Endodermal cell (in vitro differentiated cells): ENCODE measurements around the gene ZBTB8OS. TPM values are rescaled to one million over a fixed set of nuclear protein-coding genes. Genes with fewer than 3 reads are reported as not detected.

Experiments used
- DNase-seq: peaks from one replicate; pipeline ENCODE4 v3.0.0-alpha.2; 2017
- H3K27ac ChIP-seq: 2 replicates; pipeline ENCODE4 v1.5.1; 2013; ENCODE audit warnings: mild to moderate bottlenecking, low read depth, low read length, moderate library complexity
- H3K27me3 ChIP-seq: 2 replicates; pipeline ENCODE4 v1.6.1; 2013; ENCODE audit warnings: mild to moderate bottlenecking, low read length, moderate library complexity; ENCODE audit not compliant: insufficient read depth, control insufficient read depth, poor library complexity, severe bottlenecking
- H3K36me3 ChIP-seq: 2 replicates; pipeline ENCODE4 v1.7.0; 2013; ENCODE audit warnings: mild to moderate bottlenecking, low read length, moderate library complexity; ENCODE audit not compliant: control insufficient read depth, insufficient read depth
- H3K4me1 ChIP-seq: one replicate; pipeline ENCODE4 v1.7.0; 2013; ENCODE audit warnings: low read length; ENCODE audit not compliant: control insufficient read depth, insufficient read depth
- H3K4me3 ChIP-seq: 2 replicates; pipeline ENCODE4 v1.5.1; 2013; ENCODE audit warnings: mild to moderate bottlenecking, low read length, moderate library complexity
- H3K9ac ChIP-seq: 2 replicates; pipeline ENCODE4 v1.6.1; 2013; ENCODE audit warnings: mild to moderate bottlenecking, low read length, moderate library complexity; ENCODE audit not compliant: poor library complexity, severe bottlenecking; ENCODE audit errors: extremely low read depth
- H3K9me3 ChIP-seq: 2 replicates; pipeline ENCODE4 v1.6.1; 2013; ENCODE audit warnings: mild to moderate bottlenecking, low read length, moderate library complexity; ENCODE audit not compliant: control insufficient read depth
- H3K27ac Mint-ChIP-seq: 2 replicates; pipeline ENCODE4 v1.8.0; 2020; ENCODE audit warnings: mixed read lengths
- H3K27me3 Mint-ChIP-seq: 2 replicates; pipeline ENCODE4 v1.8.0; 2021; ENCODE audit warnings: mild to moderate bottlenecking, mixed read lengths; ENCODE audit not compliant: insufficient read depth
- H3K36me3 Mint-ChIP-seq: 2 replicates; pipeline ENCODE4 v1.8.0; 2020; ENCODE audit warnings: low read depth, mixed read lengths
- H3K4me1 Mint-ChIP-seq: 2 replicates; pipeline ENCODE4 v1.8.0; 2020; ENCODE audit warnings: mixed read lengths
- H3K4me3 Mint-ChIP-seq: 2 replicates; pipeline ENCODE4 v1.8.0; 2020; ENCODE audit warnings: mild to moderate bottlenecking, moderate library complexity, mixed read lengths
- H3K9me3 Mint-ChIP-seq: 2 replicates; pipeline ENCODE4 v1.8.0; 2020; ENCODE audit warnings: mild to moderate bottlenecking, mixed read lengths
- CTCF ChIP-seq: fragments of 200-600 bp; sonication (generic); conservative IDR thresholded peaks from 2 replicates; pipeline ENCODE4 v1.5.0; 2021; ENCODE audit warnings: antibody characterized with exemption, mild to moderate bottlenecking
- WGBS, 2 experiments: methylation state at CpG; one replicate each; pipeline versions ENCODE4 v1.1.5 to v1.1.7; 2013; ENCODE audit warnings: missing lambda C conversion rate in 2 of 2, mixed read lengths in 1 of 2; ENCODE audit not compliant: insufficient coverage in 1 of 2, insufficient read length in 1 of 2; 5-methylcytosine and 5-hydroxymethylcytosine counted together
- total RNA-seq, 2 donors: library from RNA; stranded (reverse); fragmentation: NEBNext Ultra II Directional in 1 of 2; extraction: Animal tissue kit (Norgen Biotek cat#: 25700) in 1 of 2; gene quantifications; 2 replicates in 1 of 2; 3 replicates in 1 of 2; pipeline ENCODE4 v1.2.1, GENCODE V29; 2021

The ZBTB8OS gene
- total RNA-seq, 2 donors from 2014 or later, result 85.1 to 99.4 TPM

GRCh38 chr1:32606565-32607371, 43.6 kb downstream of the ZBTB8OS start:
- no peaks in the 10 kb centered on the region for H3K9me3 ChIP-seq
- DNase-seq, result no peak
- no peak overlapping the region for H3K9ac ChIP-seq
- H3K27ac ChIP-seq, result no peak overlapping the region
- Mint-ChIP-seq H3K27ac (no peak overlapping the region), H3K9me3 (no peaks in the 10 kb centered on the region), H3K36me3 (peaks cover 24% of the 10 kb centered on the region), H3K4me1 (no peaks in the 10 kb centered on the region), H3K27me3 (no peaks in the 10 kb centered on the region), H3K4me3 (no peak overlapping the region)
- 90 to 92% methylated on average over 9 to 11 of the region's 11 CpGs for WGBS, 2 experiments
- H3K36me3 ChIP-seq, result peaks cover 11% of the 10 kb centered on the region
- H3K4me3 ChIP-seq, result no peak overlapping the region
- no peaks in the 10 kb centered on the region for H3K4me1 ChIP-seq
- no peak for TF ChIP-seq CTCF
- H3K27me3 ChIP-seq, result no peaks in the 10 kb centered on the region

GRCh38 chr1:32605711-32606424, 44.5 kb downstream of the ZBTB8OS start:
- Histone ChIP-seq H3K9me3 (no peaks in the 10 kb centered on the region), H3K4me3 (no peak overlapping the region), H3K9ac (no peak overlapping the region), H3K36me3 (peaks cover 18% of the 10 kb centered on the region), H3K27me3 (no peaks in the 10 kb centered on the region), H3K4me1 (no peaks in the 10 kb centered on the region), H3K27ac (no peak overlapping the region)
- DNase-seq, result no peak
- H3K4me3 Mint-ChIP-seq, result no peak overlapping the region
- H3K9me3 Mint-ChIP-seq, result no peaks in the 10 kb centered on the region
- H3K4me1 Mint-ChIP-seq, result no peaks in the 10 kb centered on the region
- no peaks in the 10 kb centered on the region for H3K27me3 Mint-ChIP-seq
- TF ChIP-seq CTCF, result no peak
- no peak overlapping the region for H3K27ac Mint-ChIP-seq
- H3K36me3 Mint-ChIP-seq, result peaks cover 30% of the 10 kb centered on the region
- WGBS, 2 experiments, result 93 to 96% methylated on average over 17 of the region's 17 CpGs

- 89 to 95% methylated on average over 2 of the region's 2 CpGs for WGBS, 2 experiments
- TF ChIP-seq CTCF, result no peak
- H3K4me3 ChIP-seq, result no peak overlapping the region
Measured at GRCh38 chr1:32600034-32600433, 50.3 kb downstream of the ZBTB8OS start.

More at GRCh38 chr1:32600034-32600433, 50.3 kb downstream of the ZBTB8OS start:
- Histone ChIP-seq H3K9ac (no peak overlapping the region), H3K27me3 (no peaks in the 10 kb centered on the region), H3K27ac (no peak overlapping the region), H3K9me3 (no peaks in the 10 kb centered on the region), H3K4me1 (no peaks in the 10 kb centered on the region), H3K36me3 (peaks cover 56% of the 10 kb centered on the region)
- no peak overlapping the region for H3K4me3 Mint-ChIP-seq
- no peaks in the 10 kb centered on the region for H3K4me1 Mint-ChIP-seq
- H3K27ac Mint-ChIP-seq, result no peak overlapping the region
- H3K36me3 Mint-ChIP-seq, result peaks cover 59% of the 10 kb centered on the region
- DNase-seq, result no peak
- H3K9me3 Mint-ChIP-seq, result no peaks in the 10 kb centered on the region
- no peaks in the 10 kb centered on the region for H3K27me3 Mint-ChIP-seq
